Measurements from ENCODE around the gene LY6G6F.

Gene LY6G6F

DNA sequence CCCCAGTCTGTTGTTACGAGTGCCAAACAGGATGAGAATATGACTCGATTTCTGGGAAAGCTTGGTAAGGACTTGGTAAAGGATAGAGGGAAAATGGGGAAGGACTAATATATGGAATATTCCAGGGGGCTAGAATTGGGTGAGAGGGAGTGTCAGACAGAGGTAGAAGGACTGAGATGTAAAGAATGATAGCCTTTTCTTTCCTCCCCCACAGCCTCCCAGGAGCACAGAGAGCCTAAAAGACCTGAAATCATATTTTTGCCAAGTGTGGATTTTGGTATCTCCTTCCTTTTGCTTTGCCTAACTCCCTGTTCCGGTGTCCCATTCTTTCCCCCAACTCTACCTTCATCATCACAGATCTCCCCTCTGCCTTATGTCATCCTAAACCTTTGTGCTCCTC lies 36.2 kb downstream of the LY6G6F start:
- no peak for DNase-seq

DNA sequence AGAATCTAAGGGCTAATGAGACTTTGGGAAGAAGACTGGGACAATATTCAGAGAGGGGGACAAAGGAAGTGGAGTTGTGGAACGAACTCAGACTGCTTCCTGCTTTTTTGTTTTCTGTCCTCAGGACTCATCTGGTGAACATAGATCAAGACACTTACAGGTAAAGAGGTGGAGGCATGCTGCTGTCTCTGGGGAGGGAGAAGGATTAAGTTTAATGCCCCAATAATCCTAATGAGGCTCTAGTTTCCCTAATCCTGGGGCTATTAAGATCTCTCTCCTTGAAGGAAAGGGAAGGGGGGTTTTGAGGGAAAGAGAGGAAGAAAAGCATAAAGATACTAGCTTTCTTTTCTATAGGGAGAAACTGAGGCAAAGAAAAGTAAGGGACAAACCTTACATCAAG lies 37.8 kb downstream of the LY6G6F start:
- no peak for DNase-seq

DNA sequence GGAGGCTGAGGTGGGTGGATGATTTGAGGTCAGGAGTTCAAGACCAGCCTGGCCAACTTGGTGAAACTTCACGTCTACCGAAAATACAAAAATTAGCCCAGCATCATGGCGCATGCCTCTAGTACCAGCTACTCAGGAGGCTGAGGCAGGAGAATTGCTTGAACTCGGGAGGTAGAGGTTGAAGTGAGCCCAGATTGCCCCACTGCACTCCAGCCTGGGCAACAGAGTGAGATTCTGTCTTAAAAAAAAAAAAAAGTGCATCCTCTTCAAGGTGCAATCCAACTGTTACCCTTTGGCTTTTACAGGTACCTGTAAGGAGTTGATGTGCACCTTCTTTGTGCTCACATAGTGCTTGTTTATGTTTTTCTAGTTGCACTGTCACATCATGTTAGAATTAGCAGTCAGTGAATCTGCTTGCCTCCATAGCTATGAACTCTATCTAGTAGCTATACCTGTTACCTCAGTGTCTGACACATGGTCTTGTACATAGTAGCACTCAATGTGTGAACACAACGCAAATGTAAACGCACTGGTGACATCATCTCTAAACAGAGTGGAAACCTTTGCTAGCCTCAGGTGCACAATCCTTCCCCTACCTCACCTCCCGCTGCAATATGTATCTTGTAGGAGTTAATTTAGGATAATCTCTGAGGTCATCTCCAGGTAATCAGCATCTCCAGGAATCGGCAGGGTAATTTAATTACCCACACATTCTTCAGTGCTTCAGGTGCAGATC lies 42.8 kb downstream of the LY6G6F start:
- DNase-seq, result no peak

DNA sequence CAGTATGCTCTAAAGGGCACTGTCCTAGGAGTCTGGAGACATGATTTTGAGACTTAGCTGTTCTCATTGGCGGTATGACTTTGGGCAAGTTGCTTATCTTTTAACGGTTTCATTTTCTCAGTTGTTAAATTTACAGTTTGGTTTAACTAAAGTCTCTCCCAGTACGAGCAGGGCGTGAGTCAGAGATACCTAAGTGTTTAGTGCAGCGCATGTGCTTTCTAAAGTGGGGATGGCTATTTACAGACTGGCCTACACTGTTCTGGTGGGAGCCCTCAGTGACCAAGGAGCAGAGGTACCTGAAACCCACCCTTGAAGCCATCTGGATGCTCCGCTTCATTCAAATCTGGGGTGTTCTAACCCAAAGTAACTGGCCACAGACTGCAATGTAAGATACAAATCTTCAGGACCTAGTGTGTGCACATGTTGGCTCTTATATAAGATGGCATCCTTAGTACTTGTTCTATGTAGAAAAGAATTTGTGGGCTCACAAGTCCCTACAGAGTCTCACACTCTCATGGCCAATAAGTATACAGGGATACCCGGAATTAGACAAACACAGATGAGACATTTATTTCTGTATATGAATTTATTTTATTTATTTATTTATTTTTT lies 43.9 kb downstream of the LY6G6F start:
- DNase-seq, result no peak

DNA sequence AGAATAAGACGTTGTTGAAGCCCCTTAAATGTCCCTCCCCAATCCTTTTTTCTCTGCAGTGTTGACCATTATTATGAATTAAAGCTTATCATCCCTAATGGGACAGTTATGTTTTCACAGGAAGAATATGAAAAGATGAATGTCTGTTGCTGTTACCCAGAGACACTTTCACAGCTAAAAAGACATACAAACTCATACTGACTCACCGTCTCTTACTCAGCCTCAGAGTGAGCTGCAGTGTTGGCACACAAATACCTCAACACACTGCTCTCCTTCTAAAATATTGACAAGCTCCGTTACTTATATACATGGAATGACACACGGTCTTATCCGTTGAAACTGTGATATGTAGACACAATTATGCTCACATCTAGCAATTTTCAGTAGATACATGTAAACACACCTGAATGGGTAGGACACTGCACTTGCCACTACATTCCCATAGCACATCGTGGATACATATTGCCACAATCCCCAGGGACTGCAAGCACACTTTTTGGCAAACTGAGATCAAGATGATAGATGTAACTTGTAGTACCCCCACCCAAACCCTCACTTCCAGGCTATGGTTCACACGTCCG lies 46.2 kb downstream of the LY6G6F start:
- DNase-seq, result no peak

DNA sequence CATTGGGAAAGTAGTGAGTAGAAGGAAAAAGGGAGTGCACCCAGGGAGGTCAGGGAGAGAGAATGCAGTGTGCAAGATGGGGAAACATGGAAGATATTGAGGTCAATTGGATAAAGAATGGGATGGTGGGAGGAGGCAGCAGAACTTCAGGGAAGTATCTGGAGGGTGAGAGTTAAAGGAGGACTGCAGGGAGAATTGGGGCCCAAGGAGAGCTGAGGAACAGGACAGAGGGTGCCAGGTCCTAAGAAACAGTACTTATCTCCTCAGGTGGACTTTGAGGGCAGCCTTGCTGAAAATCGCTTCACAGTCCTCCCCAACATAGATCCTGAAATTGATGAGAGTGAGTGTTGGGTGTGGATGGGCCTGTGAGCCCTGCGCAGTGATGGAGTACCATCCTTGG lies 51.6 kb downstream of the LY6G6F start:
- DNase-seq, result no peak

Data from DMS 273 treated with DMSO at 0.1 percent for 48 hours (cell line).